Hepatocyte (in vitro differentiated cells): ENCODE results near the gene CCDC51. TPM values are rescaled to one million over a fixed set of nuclear protein-coding genes. Genes with fewer than 3 reads are reported as not detected.
A peak's percentile ranks its signal among the peaks of the same experiment; 100 is the strongest.

Source experiments
- DNase-seq: peaks from one replicate; pipeline ENCODE4 v3.0.0-alpha.2; 2016; ENCODE audit warnings: low spot score
- H2AFZ ChIP-seq: fragments of 200-600 bp; sonication (generic); 2 replicates; pipeline ENCODE4 v1.6.0; 2016; ENCODE audit warnings: antibody characterized with exemption, mild to moderate bottlenecking
- H3K27ac ChIP-seq: fragments of 200-600 bp; sonication (generic); 2 replicates; pipeline ENCODE4 v1.5.1; 2016; ENCODE audit warnings: mild to moderate bottlenecking
- H3K27me3 ChIP-seq: fragments of 200-600 bp; sonication (generic); 2 replicates; pipeline ENCODE4 v1.6.1; 2016
- H3K36me3 ChIP-seq: fragments of 200-600 bp; sonication (generic); replicated peaks from 2 replicates; pipeline ENCODE4 v1.5.1; 2016; ENCODE audit warnings: low read depth; ENCODE audit not compliant: insufficient read depth
- H3K4me1 ChIP-seq: fragments of 200-600 bp; sonication (generic); 2 replicates; pipeline ENCODE4 v1.5.1; 2016; ENCODE audit warnings: mild to moderate bottlenecking, moderate library complexity; ENCODE audit not compliant: insufficient read depth
- H3K4me2 ChIP-seq: fragments of 200-600 bp; sonication (generic); 2 replicates; pipeline ENCODE4 v1.6.0; 2016
- H3K4me3 ChIP-seq: fragments of 200-600 bp; sonication (generic); 2 replicates; pipeline ENCODE4 v1.5.1; 2016; ENCODE audit warnings: mild to moderate bottlenecking
- H3K79me2 ChIP-seq: fragments of 200-600 bp; sonication (generic); 2 replicates; pipeline ENCODE4 v1.6.0; 2017; ENCODE audit warnings: mild to moderate bottlenecking
- H3K9me2 ChIP-seq: fragments of 200-600 bp; sonication (generic); replicated peaks from 2 replicates; pipeline ENCODE4 v1.6.0; 2017; ENCODE audit warnings: mild to moderate bottlenecking; ENCODE audit not compliant: insufficient read depth
- H3K9me3 ChIP-seq: fragments of 200-600 bp; sonication (generic); 2 replicates; pipeline ENCODE4 v1.5.1; 2016; ENCODE audit warnings: low read depth, mild to moderate bottlenecking
- H4K20me1 ChIP-seq: fragments of 200-600 bp; sonication (generic); 2 replicates; pipeline ENCODE4 v1.6.0; 2016; ENCODE audit warnings: mild to moderate bottlenecking; ENCODE audit not compliant: insufficient read depth, poor library complexity, severe bottlenecking
- CTCF ChIP-seq: fragments of 200-600 bp; sonication (generic); IDR thresholded peaks from 2 replicates; pipeline ENCODE4 v1.5.1; 2016; ENCODE audit warnings: antibody characterized with exemption, mild to moderate bottlenecking; ENCODE audit not compliant: poor library complexity
- EZH2 ChIP-seq: fragments of 200-600 bp; sonication (generic); IDR thresholded peaks from 2 replicates; pipeline ENCODE4 v1.6.1; 2016; ENCODE audit warnings: antibody characterized with exemption, mild to moderate bottlenecking, borderline replicate concordance
- EZH2phosphoT487 ChIP-seq: fragments of 200-600 bp; sonication (generic); IDR thresholded peaks from one replicate; pipeline ENCODE4 v1.6.1; 2018; ENCODE audit warnings: antibody characterized with exemption, mild to moderate bottlenecking, low read depth, moderate library complexity; ENCODE audit not compliant: unreplicated experiment, severe bottlenecking
- WGBS: methylation state at CpG from one replicate; pipeline ENCODE4 v1.1.6; 2016; ENCODE audit warnings: low lambda C conversion rate; ENCODE audit errors: missing lambda C conversion rate; 5-methylcytosine and 5-hydroxymethylcytosine counted together
- polyA plus RNA-seq: library from polyadenylated mRNA; unstranded; fragments of >200 nt; fragmentation: Nextera tagmentation; extraction: Ambion mirVana; gene quantifications from 2 replicates; pipeline ENCODE4 v1.2.1, GENCODE V29; 2016
- total RNA-seq: library from RNA; depleted of rRNA; stranded (reverse); fragments of >200 nt; gene quantifications from 2 replicates; pipeline ENCODE4 v1.2.3, GENCODE V29; 2014

Gene CCDC51
- total and polyA plus RNA-seq, 2 experiments from 2014 or later = 30.4 to 30.8 TPM

GRCh38 chr3:48426944-48427629 is 12.8 kb downstream of the CCDC51 start:
- H3K4me3 ChIP-seq = no peak overlapping the region

GRCh38 chr3:48426401-48426909 is 13.5 kb downstream of the CCDC51 start:
- Histone ChIP-seq H3K9me3 (no peaks in the 10 kb centered on the region), H3K4me1 (peaks cover 49% of the 10 kb centered on the region), H2AFZ (no peak overlapping the region), H3K9me2 (no peaks in the 10 kb centered on the region), H3K27ac (peak overlapping the region; percentile 2), H3K36me3 (no peaks in the 10 kb centered on the region), H4K20me1 (peaks cover 49% of the 10 kb centered on the region), H3K79me2 (peaks cover 87% of the 10 kb centered on the region), H3K4me3 (no peak overlapping the region), H3K27me3 (no peaks in the 10 kb centered on the region), H3K4me2 (peak overlapping the region; percentile 97)
- TF ChIP-seq EZH2 (no peak), EZH2phosphoT487 (no peak), CTCF (no peak)
- 82% methylated on average over 10 of the region's 11 CpGs for WGBS
- DNase-seq = no peak

More at GRCh38 chr3:48426944-48427629, 12.8 kb downstream of the CCDC51 start:
- H3K27ac ChIP-seq = peak overlapping the region; percentile 96
- H3K4me1 ChIP-seq = peaks cover 55% of the 10 kb centered on the region
- TF ChIP-seq EZH2phosphoT487 (no peak), CTCF (no peak), EZH2 (no peak)
- DNase-seq = no peak
- no peaks in the 10 kb centered on the region for H3K36me3 ChIP-seq
- H3K27me3 ChIP-seq = no peaks in the 10 kb centered on the region
- H3K9me3 ChIP-seq = no peaks in the 10 kb centered on the region
- H3K79me2 ChIP-seq = peaks cover 87% of the 10 kb centered on the region
- H3K4me2 ChIP-seq = peak overlapping the region; percentile 97
- WGBS = 75% methylated on average over 7 of the region's 8 CpGs
- H3K9me2 ChIP-seq = no peaks in the 10 kb centered on the region
- peaks cover 49% of the 10 kb centered on the region for H4K20me1 ChIP-seq
- no peak overlapping the region for H2AFZ ChIP-seq

GRCh38 chr3:48425281-48425812 is 14.6 kb downstream of the CCDC51 start:
- no peaks in the 10 kb centered on the region for H3K36me3 ChIP-seq
- peak overlapping the region; percentile 51 for H3K27ac ChIP-seq
- H4K20me1 ChIP-seq = peaks cover 49% of the 10 kb centered on the region
- no peak overlapping the region for H2AFZ ChIP-seq
- peaks cover 76% of the 10 kb centered on the region for H3K79me2 ChIP-seq
- no peak for DNase-seq
- H3K27me3 ChIP-seq = no peaks in the 10 kb centered on the region
- no peak overlapping the region for H3K4me3 ChIP-seq
- no peaks in the 10 kb centered on the region for H3K9me2 ChIP-seq
- no peaks in the 10 kb centered on the region for H3K9me3 ChIP-seq
- WGBS = 47% methylated on average over 13 of the region's 13 CpGs
- peaks cover 38% of the 10 kb centered on the region for H3K4me1 ChIP-seq
- peak overlapping the region; percentile 97 for H3K4me2 ChIP-seq
- TF ChIP-seq EZH2phosphoT487 = no peak
- TF ChIP-seq CTCF = no peak
- no peak for TF ChIP-seq EZH2
